Naive thymus-derived CD4-positive, alpha-beta T cell (primary cell): ENCODE data around the gene IPO4. TPM values are rescaled to one million over a fixed set of nuclear protein-coding genes. Genes with fewer than 3 reads are reported as not detected.
A peak's percentile ranks its signal among the peaks of the same experiment; 100 is the strongest.

ENCODE experiments used
- ATAC-seq: fragments of 150-1000 bp; cut with Tn5 transposase; 2 replicates; pipeline ENCODE4 v1.10.0; 2021; ENCODE audit warnings: mild to moderate bottlenecking, moderate library complexity
- CTCF ChIA-PET: fragments of 350-600 bp; sonication (Branson Sonifier 250); formaldehyde crosslinking; loops from one replicate; lab custom pipeline; 2021; ENCODE audit warnings: antibody characterized with exemption; lab: Charles Lee
- POLR2A ChIA-PET: fragments of 350-600 bp; sonication (Branson Sonifier 250); formaldehyde crosslinking; loops from one replicate; lab custom pipeline; 2021; ENCODE audit warnings: antibody characterized with exemption, inconsistent platforms; lab: Charles Lee
- DNase-seq, 9 donors: peaks; one replicate each; pipeline versions ENCODE4 v3.0.0 to v3.0.0-alpha.2; 2020 to 2022; ENCODE audit warnings: mixed read lengths in 1 of 9
- H3K27ac ChIP-seq: one replicate; pipeline ENCODE4 v1.7.0; 2013; ENCODE audit warnings: mild to moderate bottlenecking, low read depth, low read length, moderate library complexity
- H3K27me3 ChIP-seq, 2 donors: one replicate each; pipeline ENCODE4 v1.7.0; 2013; ENCODE audit warnings: low read length in 2 of 2, mild to moderate bottlenecking in 2 of 2, moderate library complexity in 2 of 2; ENCODE audit not compliant: control insufficient read depth in 2 of 2, insufficient read depth in 2 of 2
- H3K36me3 ChIP-seq, 3 experiments: 1 replicate in 2 of 3; 2 replicates in 1 of 3; pipeline ENCODE4 v1.7.0; 2013; ENCODE audit warnings: low read length in 3 of 3, mild to moderate bottlenecking in 3 of 3, moderate library complexity in 1 of 3; ENCODE audit not compliant: insufficient read depth in 3 of 3, control insufficient read depth in 2 of 3
- H3K4me1 ChIP-seq, 2 donors: one replicate each; pipeline ENCODE4 v1.7.0; 2013; ENCODE audit warnings: low read length in 2 of 2, mild to moderate bottlenecking in 2 of 2, moderate library complexity in 1 of 2; ENCODE audit not compliant: control insufficient read depth in 2 of 2, insufficient read depth in 2 of 2
- H3K4me3 ChIP-seq: 2 replicates; pipeline ENCODE4 v1.7.0; 2013; ENCODE audit warnings: mild to moderate bottlenecking, low read length
- H3K9me3 ChIP-seq, 3 experiments: 1 replicate in 2 of 3; 2 replicates in 1 of 3; pipeline ENCODE4 v1.7.0; 2013; ENCODE audit warnings: low read length in 3 of 3; ENCODE audit not compliant: control insufficient read depth in 2 of 3
- H3K27ac Mint-ChIP-seq, 9 donors: one replicate each; pipeline ENCODE4 v1.8.0; 2020 to 2022; ENCODE audit warnings: mixed read lengths in 9 of 9, mild to moderate bottlenecking in 8 of 9, moderate library complexity in 5 of 9, inconsistent platforms in 2 of 9
- H3K27me3 Mint-ChIP-seq, 5 donors: one replicate each; pipeline ENCODE4 v1.8.0; 2021 to 2022; ENCODE audit warnings: mixed read lengths in 5 of 5, mild to moderate bottlenecking in 1 of 5
- H3K36me3 Mint-ChIP-seq, 5 donors: one replicate each; pipeline ENCODE4 v1.8.0; 2020 to 2022; ENCODE audit warnings: mixed read lengths in 5 of 5, mild to moderate bottlenecking in 3 of 5, inconsistent platforms in 1 of 5
- H3K4me1 Mint-ChIP-seq, 7 donors: one replicate each; pipeline ENCODE4 v1.8.0; 2020 to 2022; ENCODE audit warnings: mixed read lengths in 7 of 7, mild to moderate bottlenecking in 3 of 7, inconsistent platforms in 1 of 7
- H3K4me3 Mint-ChIP-seq, 10 donors: one replicate each; pipeline ENCODE4 v1.8.0; 2020 to 2022; ENCODE audit warnings: mild to moderate bottlenecking in 10 of 10, mixed read lengths in 10 of 10, moderate library complexity in 6 of 10, inconsistent platforms in 2 of 10
- H3K9me3 Mint-ChIP-seq, 11 donors: one replicate each; pipeline ENCODE4 v1.8.0; 2020 to 2022; ENCODE audit warnings: mixed read lengths in 11 of 11, mild to moderate bottlenecking in 4 of 11, inconsistent platforms in 1 of 11, moderate library complexity in 1 of 11
- intact Hi-C, 2 donors: fragments of 100-400 bp; cut with micrococcal nuclease; formaldehyde crosslinking; loops; one replicate each; pipeline ENCODE4 v1.15.1; 2023
- polyA plus RNA-seq, 2 donors: library from polyadenylated mRNA; unstranded; fragments of 300-500 nt; fragmentation: Illumina TruSeq; gene quantifications; one replicate each; pipeline ENCODE4 v1.2.3, GENCODE V29; 2021
- total RNA-seq, 6 experiments: library from RNA in 5 of 6; stranded (reverse) in 5 of 6; gene quantifications; 1 replicate in 5 of 6; 2 replicates in 1 of 6; pipeline ENCODE4 v1.2.3 and lab custom pipeline; 2021 to 2026

IPO4 gene
- total and polyA plus RNA-seq, 7 experiments from 2014 or later, result 17.5 to 45.2 (median 36.2) TPM

GRCh38 chr14:24162093-24162492 lies 26.5 kb downstream of the IPO4 start:
- Histone ChIP-seq H3K4me1 (peaks cover 34 to 45% of the 10 kb centered on the region in 2 donors), H3K4me3 (peak overlapping the region; percentile 89), H3K9me3 (no peaks in the 10 kb centered on the region), H3K27me3 (no peaks in the 10 kb centered on the region), H3K36me3 (peaks cover 45 to 75% (median 48%) of the 10 kb centered on the region in 3 experiments), H3K27ac (peak overlapping the region; percentile 99)
- ChIA-PET CTCF (interaction anchor here (0.8 to 4.2 kb wide), 13 partner anchors 14 to 112 kb away, joined by 3 to 36 read pairs (median 7); partner anchors contain the start of genes DCAF11, EMC9, IPO4 and NRL), POLR2A (interaction anchor here (0.7 to 4.0 kb wide), 22 partner anchors 10 to 855 kb away, joined by 3 to 56 read pairs (median 9); partner anchors contain the start of genes BCL2L2, CHMP4A, DCAF11 and IPO4)
- no peak for DNase-seq
- intact Hi-C loops, result no loop called here
- peak overlapping the region; percentile 98 to 100 (median 100) for H3K27ac Mint-ChIP-seq
- H3K4me1 Mint-ChIP-seq, result peaks cover 42 to 74% (median 58%) of the 10 kb centered on the region in 7 donors
- no peak for ATAC-seq
- peak overlapping the region; percentile 95 to 100 (median 100) for H3K4me3 Mint-ChIP-seq
- H3K36me3 Mint-ChIP-seq, result peaks cover 6 to 68% (median 30%) of the 10 kb centered on the region in 5 donors
- H3K9me3 Mint-ChIP-seq, result peaks cover 0 to 4% (median 0%) of the 10 kb centered on the region in 11 donors
- peaks cover 0 to 4% (median 0%) of the 10 kb centered on the region in 5 donors for H3K27me3 Mint-ChIP-seq

- H3K27ac ChIP-seq, result peak within 1 kb of the TSS; percentile 99
- Mint-ChIP-seq H3K4me3 (peak within 1 kb of the TSS; percentile 95 to 100 (median 100)), H3K27me3 (peaks cover 0 to 4% (median 0%) of the 10 kb centered on the region in 5 donors), H3K27ac (peak within 1 kb of the TSS; percentile 98 to 100 (median 100)), H3K4me1 (peaks cover 38 to 69% (median 56%) of the 10 kb centered on the region in 7 donors), H3K9me3 (peaks cover 0 to 4% (median 0%) of the 10 kb centered on the region in 11 donors), H3K36me3 (peaks cover 11 to 65% (median 30%) of the 10 kb centered on the region in 5 donors)
- no peaks in the 10 kb centered on the region for H3K9me3 ChIP-seq
- intact Hi-C loops, result loop anchor here (1.0 kb wide), 19 partner anchors 10 to 281 kb away; partner anchors contain the start of genes CHMP4A (in 2 of the 2), DCAF11 (in 2 of the 2), EMC9 (in 2 of the 2) and GMPR2 (in 2 of the 2)
- ATAC-seq, result peak; percentile 98
- peaks cover 39 to 73% (median 40%) of the 10 kb centered on the region in 3 experiments for H3K36me3 ChIP-seq
- H3K27me3 ChIP-seq, result no peaks in the 10 kb centered on the region
- DNase-seq, result peak; percentile 93 to 98 (median 96)
- peak within 1 kb of the TSS; percentile 89 for H3K4me3 ChIP-seq
- POLR2A ChIA-PET, result interaction anchor here (0.7 to 4.0 kb wide), 32 partner anchors 9 to 271 kb away, joined by 3 to 56 read pairs (median 8); partner anchors contain the start of genes CHMP4A, DCAF11, EMC9 and IPO4
- peaks cover 34 to 45% of the 10 kb centered on the region in 2 donors for H3K4me1 ChIP-seq
- CTCF ChIA-PET, result interaction anchor here (0.7 to 4.2 kb wide), 22 partner anchors 10 to 113 kb away, joined by 3 to 36 read pairs (median 4); partner anchors contain the start of genes DCAF11, EMC9, IPO4 and NRL
These were observed 27.5 kb downstream of the IPO4 start, which contains the start of gene IRF9 for GRCh38 chr14:24160850-24161804. Gene IRF9, plus strand, starts transcription at chr14:24161265. Its CDS starts 880 bp downstream, at chr14:24162145.

DNA sequence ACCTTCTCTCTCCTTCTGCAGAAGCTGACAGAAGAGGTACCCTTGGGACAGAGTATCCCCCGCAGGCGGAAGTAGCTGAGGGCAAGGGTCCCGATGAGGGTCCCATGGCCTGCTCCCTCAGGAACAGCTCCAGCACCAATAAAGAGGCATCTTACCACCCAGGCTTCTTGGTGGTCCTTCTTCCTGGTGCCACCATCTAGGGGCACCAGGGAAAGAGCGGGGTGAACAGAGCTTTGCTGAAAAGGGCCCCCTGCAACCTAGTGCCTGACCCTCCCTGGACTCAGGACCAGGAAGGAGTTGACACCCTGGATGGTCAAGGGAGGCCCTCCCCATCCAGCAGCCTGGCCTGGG lies 28.1 kb downstream of the IPO4 start:
- peaks cover 0 to 4% (median 0%) of the 10 kb centered on the region in 5 donors for H3K27me3 Mint-ChIP-seq
- Histone ChIP-seq H3K27ac (peak overlapping the region; percentile 99), H3K27me3 (no peaks in the 10 kb centered on the region), H3K9me3 (no peaks in the 10 kb centered on the region), H3K4me3 (no peak overlapping the region), H3K4me1 (peaks cover 34 to 45% of the 10 kb centered on the region in 2 donors), H3K36me3 (peaks cover 37 to 73% (median 39%) of the 10 kb centered on the region in 3 experiments)
- H3K4me3 Mint-ChIP-seq, result peak overlapping the region in 7 of 10 donors; percentile 9 to 100 (median 99)
- ATAC-seq, result no peak
- peaks cover 11 to 68% (median 36%) of the 10 kb centered on the region in 5 donors for H3K36me3 Mint-ChIP-seq
- H3K27ac Mint-ChIP-seq, result peak overlapping the region; percentile 98 to 100 (median 100)
- CTCF ChIA-PET, result interaction anchor here (0.9 to 4.2 kb wide), 16 partner anchors 10 to 103 kb away, joined by 3 to 36 read pairs (median 4); partner anchors contain the start of genes DCAF11, EMC9, IPO4 and NRL
- POLR2A ChIA-PET, result interaction anchor here (0.9 to 4.0 kb wide), 27 partner anchors 10 to 271 kb away, joined by 3 to 56 read pairs (median 9); partner anchors contain the start of genes CHMP4A, DCAF11, EMC9 and IPO4
- no peak for DNase-seq
- peaks cover 34 to 66% (median 50%) of the 10 kb centered on the region in 7 donors for H3K4me1 Mint-ChIP-seq
- H3K9me3 Mint-ChIP-seq, result peaks cover 0 to 4% (median 0%) of the 10 kb centered on the region in 11 donors
- intact Hi-C loops, result no loop called here

DNA sequence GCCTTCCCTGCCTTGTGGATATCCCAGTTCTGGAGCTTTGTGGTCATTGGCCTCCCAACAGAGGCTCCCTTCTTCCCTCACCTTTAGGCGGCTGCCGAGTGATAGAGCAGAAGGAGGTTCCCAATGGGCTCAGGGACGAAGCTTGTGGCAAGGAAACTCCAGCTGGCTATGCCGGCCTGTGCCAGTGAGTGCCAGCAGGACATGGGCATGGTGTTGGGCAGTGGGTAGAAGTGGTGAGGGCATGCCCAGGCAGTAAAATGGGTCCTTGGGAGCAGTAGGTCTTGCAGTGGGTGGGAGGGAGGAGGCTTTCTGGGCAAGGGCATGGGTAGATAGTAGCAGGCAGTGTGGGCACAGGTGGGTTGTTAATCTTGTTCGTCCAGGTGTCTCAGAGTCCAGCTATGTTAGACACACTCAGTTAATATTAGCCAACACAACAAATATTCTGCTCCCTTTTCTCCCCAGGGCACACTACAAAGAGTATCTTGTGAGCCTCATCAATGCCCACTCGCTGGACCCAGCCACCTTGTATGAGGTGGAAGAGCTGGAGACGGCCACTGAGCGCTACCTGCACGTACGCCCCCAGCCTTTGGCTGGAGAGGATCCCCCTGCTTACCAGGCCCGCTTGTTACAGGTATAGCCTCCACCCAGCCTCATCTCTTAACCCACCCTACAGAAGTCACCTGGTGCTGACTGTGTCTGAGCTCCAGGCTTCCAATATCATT lies 28.7 kb downstream of the IPO4 start:
- no peaks in the 10 kb centered on the region for H3K27me3 ChIP-seq
- H3K9me3 ChIP-seq, result no peaks in the 10 kb centered on the region
- intact Hi-C loops, result no loop called here
- no peak overlapping the region for H3K4me3 ChIP-seq
- CTCF ChIA-PET, result interaction anchor here (0.8 to 4.2 kb wide), 9 partner anchors 9 to 104 kb away, joined by 3 to 36 read pairs (median 10); partner anchors contain the start of genes DCAF11, EMC9, NRL and PSME2
- H3K27me3 Mint-ChIP-seq, result peaks cover 0 to 4% (median 0%) of the 10 kb centered on the region in 5 donors
- peak overlapping the region in 5 of 10 donors; percentile 9 to 100 (median 51) for H3K4me3 Mint-ChIP-seq
- H3K4me1 ChIP-seq, result peaks cover 31 to 40% of the 10 kb centered on the region in 2 donors
- H3K27ac ChIP-seq, result peak overlapping the region; percentile 99
- H3K36me3 ChIP-seq, result peaks cover 38 to 73% (median 40%) of the 10 kb centered on the region in 3 experiments
- POLR2A ChIA-PET, result interaction anchor here (0.9 to 4.0 kb wide), 18 partner anchors 9 to 82 kb away, joined by 3 to 56 read pairs (median 11); partner anchors contain the start of genes CHMP4A, DCAF11, EMC9 and IPO4
- ATAC-seq, result no peak
- H3K9me3 Mint-ChIP-seq, result peaks cover 0 to 4% (median 0%) of the 10 kb centered on the region in 11 donors
- peaks cover 8 to 66% (median 35%) of the 10 kb centered on the region in 5 donors for H3K36me3 Mint-ChIP-seq
- peaks cover 29 to 61% (median 44%) of the 10 kb centered on the region in 7 donors for H3K4me1 Mint-ChIP-seq
- H3K27ac Mint-ChIP-seq, result peak overlapping the region; percentile 98 to 100 (median 100)
- no peak for DNase-seq

DNA sequence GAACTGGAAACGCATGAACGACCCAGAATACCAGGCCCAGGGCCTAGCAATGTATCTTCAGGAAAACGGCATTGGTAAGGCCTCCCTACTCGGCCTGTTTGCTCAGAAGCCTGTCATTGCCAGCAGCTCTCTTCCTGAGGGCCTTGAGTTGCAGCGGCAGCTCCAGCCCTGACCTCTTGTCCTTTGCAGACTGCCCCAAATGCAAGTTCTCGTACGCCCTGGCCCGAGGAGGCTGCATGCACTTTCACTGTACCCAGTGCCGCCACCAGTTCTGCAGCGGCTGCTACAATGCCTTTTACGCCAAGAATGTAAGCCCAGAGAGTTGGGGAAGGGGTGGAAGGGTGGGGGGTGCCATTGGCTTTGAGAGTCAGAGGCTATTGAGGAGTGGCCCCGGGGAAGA lies 31.3 kb downstream of the IPO4 start:
- Mint-ChIP-seq H3K27ac (peak overlapping the region in 4 of 9 donors; percentile 67 to 100 (median 78)), H3K27me3 (peaks cover 0 to 4% (median 0%) of the 10 kb centered on the region in 5 donors), H3K4me3 (no peak overlapping the region), H3K36me3 (peaks cover 6 to 57% (median 28%) of the 10 kb centered on the region in 5 donors), H3K9me3 (peaks cover 0 to 4% (median 0%) of the 10 kb centered on the region in 11 donors), H3K4me1 (peaks cover 16 to 38% (median 23%) of the 10 kb centered on the region in 7 donors)
- Histone ChIP-seq H3K9me3 (no peaks in the 10 kb centered on the region), H3K27me3 (no peaks in the 10 kb centered on the region), H3K27ac (no peak overlapping the region), H3K4me1 (peaks cover 9 to 14% of the 10 kb centered on the region in 2 donors), H3K36me3 (peaks cover 23 to 66% (median 24%) of the 10 kb centered on the region in 3 experiments), H3K4me3 (no peak overlapping the region)
- ATAC-seq, result no peak
- intact Hi-C loops, result no loop called here
- CTCF ChIA-PET, result interaction anchor here (0.6 kb wide), 1 partner anchor 48 kb away, joined by 4 read pairs; no protein-coding TSS in a partner anchor
- no peak for DNase-seq
- POLR2A ChIA-PET, result interaction anchor here (1.0 to 1.7 kb wide), 3 partner anchors 10 to 43 kb away, joined by 3 read pairs; partner anchors contain the start of gene IPO4
